Prostate gland (tissue), 2 donors: ENCODE results near the gene PTX3. TPM values are rescaled to one million over a fixed set of nuclear protein-coding genes. Genes with fewer than 3 reads are reported as not detected.

Source experiments
- DNase-seq: peaks from one replicate; pipeline ENCODE4 v3.0.0-alpha.2; 2019; ENCODE audit warnings: low spot score
- H3K27ac ChIP-seq, 2 donors: fragments of 200-600 bp; sonication (generic); 2 replicates each; pipeline ENCODE4 v1.5.1; 2017 to 2019
- H3K27me3 ChIP-seq: fragments of 200-600 bp; sonication (generic); replicated peaks from 2 replicates; pipeline ENCODE4 v1.5.1; 2019; ENCODE audit not compliant: insufficient read depth
- H3K36me3 ChIP-seq, 2 donors: fragments of 200-600 bp; sonication (generic); 1 replicate in 1 of 2; 2 replicates in 1 of 2; pipeline versions ENCODE4 v1.5.1 to v1.8.1; 2017 to 2019
- H3K4me1 ChIP-seq: fragments of 200-600 bp; sonication (generic); replicated peaks from 2 replicates; pipeline ENCODE4 v1.5.1; 2019
- H3K4me3 ChIP-seq, 2 donors: fragments of 200-600 bp; sonication (generic); 2 replicates each; pipeline ENCODE4 v1.5.1; 2017 to 2019
- H3K9me3 ChIP-seq: fragments of 200-600 bp; sonication (generic); 2 replicates; pipeline ENCODE4 v1.5.1; 2017
- CTCF ChIP-seq, 4 experiments: fragments of 200-600 bp in 2 of 4; fragments of 450-650 bp in 2 of 4; sonication (generic) in 2 of 4; IDR thresholded peaks; 1 replicate in 3 of 4; 2 replicates in 1 of 4; pipeline ENCODE4 v1.5.1; 2016 to 2019; ENCODE audit warnings: antibody characterized with exemption in 4 of 4, mild to moderate bottlenecking in 2 of 4, moderate library complexity in 2 of 4
- POLR2A ChIP-seq: fragments of 450-650 bp; IDR thresholded peaks from one replicate; pipeline ENCODE4 v1.6.1; 2016; ENCODE audit warnings: antibody characterized with exemption, mild to moderate bottlenecking
- POLR2AphosphoS5 ChIP-seq: sonication (generic); formaldehyde crosslinking; IDR thresholded peaks from one replicate; pipeline ENCODE4 v1.6.1; 2017; ENCODE audit warnings: antibody characterized with exemption
- WGBS: methylation state at CpG from one replicate; pipeline ENCODE4 v1.1.5; 2018; 5-methylcytosine and 5-hydroxymethylcytosine counted together
- intact Hi-C: fragments of 100-400 bp; cut with DNase I; formaldehyde crosslinking; loops from one replicate; pipeline ENCODE4 v1.14.2; 2022
- total RNA-seq, 2 donors: library from RNA; depleted of rRNA; stranded (reverse); fragments of >200 nt; gene quantifications; one replicate each; pipeline ENCODE4 v1.1.0, GENCODE V29; 2016

Gene PTX3
- total RNA-seq = under 1 TPM; 0.55 to 0.97 TPM

GRCh38 chr3:157436583-157437291 is at the start of gene PTX3:
Gene PTX3, plus strand, starts transcription at chr3:157436850. Its CDS starts 84 bp downstream, at chr3:157436934.
- Histone ChIP-seq H3K9me3 (no peaks in the 10 kb centered on the region), H3K27ac (no peak within 1 kb of the TSS), H3K27me3 (no peaks in the 10 kb centered on the region), H3K36me3 (no peaks in the 10 kb centered on the region), H3K4me1 (no peaks in the 10 kb centered on the region), H3K4me3 (peak within 1 kb of the TSS; percentile 37 to 39)
- 7% methylated on average over 15 of the region's 15 CpGs for whole genome bisulfite sequencing
- DNase-seq = no peak
- intact Hi-C loops = no loop called here
- TF ChIP-seq POLR2A (no peak), POLR2AphosphoS5 (no peak), CTCF (IDR thresholded peaks at IDR 0.05) (no peak)

GRCh38 chr3:157387708-157388435 is 48.8 kb upstream of the PTX3 start:
- intact Hi-C loops = no loop called here
- no peak for TF ChIP-seq CTCF (IDR thresholded peaks at IDR 0.05)
- TF ChIP-seq POLR2A = no peak
- TF ChIP-seq POLR2AphosphoS5 = no peak
- H3K27ac ChIP-seq = no peak overlapping the region
- no peaks in the 10 kb centered on the region for H3K4me1 ChIP-seq
- H3K9me3 ChIP-seq = no peaks in the 10 kb centered on the region
- WGBS = 64% methylated on average over 3 of the region's 3 CpGs
- no peak for DNase-seq
- no peak overlapping the region for H3K4me3 ChIP-seq
- no peaks in the 10 kb centered on the region for H3K36me3 ChIP-seq
- no peaks in the 10 kb centered on the region for H3K27me3 ChIP-seq

GRCh38 chr3:157388976-157389375 is 47.7 kb upstream of the PTX3 start:
- H3K27ac ChIP-seq = no peak overlapping the region
- no peaks in the 10 kb centered on the region for H3K4me1 ChIP-seq
- H3K27me3 ChIP-seq = no peaks in the 10 kb centered on the region
- H3K36me3 ChIP-seq = no peaks in the 10 kb centered on the region
- DNase-seq = no peak
- H3K9me3 ChIP-seq = no peaks in the 10 kb centered on the region
- intact Hi-C loops = no loop called here
- TF ChIP-seq POLR2AphosphoS5 = no peak
- TF ChIP-seq POLR2A = no peak
- TF ChIP-seq CTCF (IDR thresholded peaks at IDR 0.05) = no peak
- no peak overlapping the region for H3K4me3 ChIP-seq

DNA sequence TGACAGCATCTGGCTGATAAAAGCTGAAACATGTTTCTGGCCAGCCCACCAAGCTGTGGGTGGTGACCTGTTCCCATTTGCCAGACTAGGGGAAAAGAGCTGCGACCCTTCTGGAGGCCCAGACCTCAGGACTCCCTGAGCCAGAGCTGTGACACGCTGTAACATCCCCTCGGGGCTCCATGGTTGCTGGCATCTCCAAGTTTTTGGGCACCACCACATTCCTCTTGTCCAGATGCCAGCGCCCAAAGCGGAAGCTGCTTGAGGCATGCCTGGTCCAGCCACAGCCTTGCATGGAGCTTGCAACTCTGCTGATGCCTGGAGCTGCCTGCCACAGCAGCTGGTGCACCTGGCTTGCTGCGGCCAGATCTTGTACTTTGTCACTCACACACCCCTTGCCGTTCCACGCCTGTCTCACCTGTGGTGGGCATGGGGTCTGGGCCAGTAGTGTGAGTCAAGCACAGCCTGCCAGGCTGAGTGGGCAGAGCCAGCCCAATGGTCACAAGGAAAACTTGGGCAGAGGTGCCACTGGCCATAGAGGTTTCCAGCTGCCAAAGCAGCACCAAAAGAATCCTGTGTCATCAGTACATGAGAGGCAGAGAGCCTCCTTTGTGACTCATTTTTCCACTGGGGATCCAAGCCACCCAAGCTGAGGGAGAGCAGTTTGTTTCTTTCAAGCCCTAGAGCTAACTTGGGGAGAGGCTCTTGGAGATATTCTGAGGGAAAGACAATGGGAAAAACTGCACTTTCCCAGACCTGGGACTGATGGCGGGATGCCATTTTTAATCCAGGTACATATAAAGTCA is 45.7 kb upstream of the PTX3 start:
- Histone ChIP-seq H3K4me1 (no peaks in the 10 kb centered on the region), H3K36me3 (no peaks in the 10 kb centered on the region), H3K9me3 (no peaks in the 10 kb centered on the region), H3K27me3 (no peaks in the 10 kb centered on the region), H3K4me3 (no peak overlapping the region), H3K27ac (no peak overlapping the region)
- 87% methylated on average over 9 of the region's 9 CpGs for WGBS
- intact Hi-C loops = no loop called here
- no peak for TF ChIP-seq POLR2AphosphoS5
- no peak for TF ChIP-seq CTCF (IDR thresholded peaks at IDR 0.05)
- no peak for TF ChIP-seq POLR2A
- DNase-seq = no peak
